Keratinocyte (primary cell): ENCODE measurements around the gene TREH.

Experiments used
- CTCF ChIP-seq, 3 experiments: IDR thresholded peaks in 1 of 3; conservative IDR thresholded peaks in 1 of 3; optimal IDR thresholded peaks in 1 of 3; 2 replicates in 2 of 3; 3 replicates in 1 of 3; pipeline versions ENCODE3 to v1.5.1; 2011; ENCODE audit warnings: low read length in 3 of 3, mild to moderate bottlenecking in 3 of 3, moderate library complexity in 2 of 3, control low read depth in 1 of 3, inconsistent platforms in 1 of 3; ENCODE audit not compliant: insufficient read depth in 2 of 3; ENCODE audit errors: extremely low read depth in 1 of 3
- EZH2 ChIP-seq: IDR thresholded peaks from one replicate; pipeline ENCODE4 v1.6.1; 2012; ENCODE audit warnings: inconsistent platforms, mild to moderate bottlenecking, low read length, moderate library complexity

GRCh38 chr11:118670063-118670462 is 9.4 kb downstream of the TREH start:
- TF ChIP-seq CTCF (optimal IDR thresholded peaks at IDR 0.05 in 1 of 3, IDR thresholded peaks at IDR 0.05 in 1 of 3, conservative IDR thresholded peaks at IDR 0.05 in 1 of 3; ENCODE audit: extremely low read depth in 1 of 3, insufficient read depth in 2 of 3, low read length in 3 of 3), result no peak
- no peak for TF ChIP-seq EZH2
